ENCODE data around the gene PPIL4.

GRCh38 chr6:149529650-149530049 is 16.2 kb downstream of the PPIL4 start:
- TF ChIP-seq POLR2A (IDR thresholded peaks at IDR 0.05; ENCODE audit: low read length) (no peak), GATA1 (IDR thresholded peaks at IDR 0.05; ENCODE audit: low read depth, low read length) (no peak)

Measured in erythroblast (primary cell).